ENCODE measurements around the gene CDIPT. TPM values are rescaled to one million over a fixed set of nuclear protein-coding genes. Genes with fewer than 3 reads are reported as not detected.
A peak's percentile ranks its signal among the peaks of the same experiment; 100 is the strongest.

The CDIPT gene
- total and polyA plus RNA-seq, 2 of the 13 experiments (the other 11 are each of a cell fraction or from before 2014, with no cell fraction given): 54.9 to 97.5 TPM

DNA sequence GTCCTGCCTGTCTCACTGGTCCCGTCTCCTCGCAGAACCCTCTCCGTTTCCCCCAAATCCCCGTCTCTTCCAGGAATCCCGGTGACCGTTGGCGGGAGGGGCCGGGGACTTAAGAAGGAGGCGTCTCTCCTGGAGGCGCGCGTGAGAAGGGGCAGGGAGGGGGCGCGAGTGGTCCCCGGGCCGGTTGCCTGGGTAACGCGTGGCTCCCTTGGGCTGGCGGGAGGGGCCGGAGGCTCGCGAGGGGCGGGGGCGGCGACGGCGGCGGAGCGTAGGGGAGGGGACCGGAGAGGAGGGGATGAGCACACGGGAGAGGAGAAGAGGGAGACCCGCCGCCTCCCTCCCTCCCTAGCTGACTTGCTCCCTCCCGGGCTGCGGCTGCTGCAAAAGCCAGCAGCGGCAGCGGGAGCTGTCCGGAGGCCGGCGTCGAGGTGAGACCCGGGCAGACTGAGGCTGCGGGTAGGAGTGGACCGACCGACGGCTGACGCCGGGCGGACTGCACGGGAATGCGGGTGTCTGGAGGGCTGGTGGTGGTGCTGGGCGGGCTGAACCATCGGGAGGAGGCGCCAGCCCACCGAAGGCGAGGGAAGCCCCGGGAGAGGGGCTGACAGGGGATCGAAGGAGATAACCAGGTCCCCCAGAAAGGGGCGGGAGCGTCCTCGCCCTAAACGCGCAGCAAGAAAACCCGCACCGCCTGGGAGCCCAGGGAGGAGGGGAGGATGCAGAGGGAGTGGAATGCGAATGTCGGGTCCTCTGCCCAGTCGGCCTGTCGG, 50.9 kb downstream of the CDIPT start, which contains the start of gene PRRT2 (continued):
- 0 out of 2 replicates have a peak, but pooled peaks have one; percentile 24 for TF ChIP-seq SMAD3 (CRISPR knock-in tag; IDR thresholded peaks at IDR 0.05)
- TF ChIP-seq ZNF569 (CRISPR knock-in tag; IDR thresholded peaks at IDR 0.05; ENCODE audit: borderline replicate concordance): no peak
- TF ChIP-seq ZBTB2 (CRISPR knock-in tag; IDR thresholded peaks at IDR 0.05; ENCODE audit: low read depth): 0 out of 2 replicates have a peak, but pooled peaks have one; percentile 26
- peak; percentile 52; the same call in 1 of the 2 replicates for TF ChIP-seq ZNF235 (CRISPR knock-in tag; IDR thresholded peaks at IDR 0.05; ENCODE audit: borderline replicate concordance)
- TF ChIP-seq KDM1A (CRISPR knock-in tag; IDR thresholded peaks at IDR 0.05): no peak
- 0 out of 2 replicates have a peak, but pooled peaks have one; percentile 22 for TF ChIP-seq RXRA (CRISPR knock-in tag; IDR thresholded peaks at IDR 0.05)
- TF ChIP-seq ZNF891 (CRISPR knock-in tag; IDR thresholded peaks at IDR 0.05): 0 out of 2 replicates have a peak, but pooled peaks have one; percentile 2
- no peak for TF ChIP-seq SIX1 (CRISPR knock-in tag; IDR thresholded peaks at IDR 0.05; ENCODE audit: borderline replicate concordance)
- TF ChIP-seq ARID4A (CRISPR knock-in tag; IDR thresholded peaks at IDR 0.05; ENCODE audit: borderline replicate concordance): peak; percentile 29; the same call in 1 of the 2 replicates
- TF ChIP-seq ELF3 (CRISPR knock-in tag; IDR thresholded peaks at IDR 0.05): 0 out of 2 replicates have a peak, but pooled peaks have one; percentile 9
- peak; percentile 41; the same call in 1 of the 2 replicates for TF ChIP-seq ATF7-NPFF (CRISPR knock-in tag; IDR thresholded peaks at IDR 0.05; ENCODE audit: low read depth)
- no peak for TF ChIP-seq ARID3A (IDR thresholded peaks at IDR 0.05; ENCODE audit: low read depth, low read length)
- TF ChIP-seq ZNF878 (CRISPR knock-in tag; IDR thresholded peaks at IDR 0.05): no peak
- peak; percentile 72 for TF ChIP-seq ZNF879 (CRISPR knock-in tag; IDR thresholded peaks at IDR 0.05)
- 0 out of 2 replicates have a peak, but pooled peaks have one; percentile 49 for TF ChIP-seq HOXA9 (CRISPR knock-in tag; IDR thresholded peaks at IDR 0.05; ENCODE audit: borderline replicate concordance)
- TF ChIP-seq HNRNPLL (IDR thresholded peaks at IDR 0.05; ENCODE audit: low read depth, low read length, poor library complexity, severe bottlenecking): no peak
- TF ChIP-seq SUZ12 (IDR thresholded peaks at IDR 0.05; ENCODE audit: low read depth, low read length): no peak
- 0 out of 2 replicates have a peak, but pooled peaks have one; percentile 19 for TF ChIP-seq PAX8 (CRISPR knock-in tag; IDR thresholded peaks at IDR 0.05; ENCODE audit: borderline replicate concordance)
- no peak for TF ChIP-seq GMEB1 (CRISPR knock-in tag; IDR thresholded peaks at IDR 0.05; ENCODE audit: borderline replicate concordance)
